IMR-90 (cell line): ENCODE measurements around the gene KRTAP5-5. TPM values are rescaled to one million over a fixed set of nuclear protein-coding genes. Genes with fewer than 3 reads are reported as not detected.

ENCODE experiments used
- ATAC-seq: fragments of 200-7000 bp; cut with Tn5 transposase; 2 replicates; pipeline ENCODE4 v1.9.1; 2020; ENCODE audit warnings: low read depth, mild to moderate bottlenecking, moderate library complexity
- BruUV-seq: library from RNA; stranded (reverse); fragments of 400-500 nt; replicated peaks from 2 replicates; lab custom pipeline; 2021; lab: Mats Ljungman, UMichigan
- CTCF ChIA-PET: fragments of 300-600 bp; formaldehyde crosslinking; extraction: SDS; loops from one replicate; lab custom pipeline; 2021; ENCODE audit warnings: antibody characterized with exemption; lab: Yijun Ruan, JAX
- POLR2A ChIA-PET: fragments of 300-600 bp; sonication (Branson Sonifier 250); formaldehyde crosslinking; loops from one replicate; lab custom pipeline; 2022; ENCODE audit warnings: antibody characterized with exemption; ENCODE audit not compliant: unreplicated experiment; lab: Charles Lee
- DNase-seq: peaks from one replicate; pipeline ENCODE4 v3.0.0; 2013
- H2AFZ ChIP-seq: replicated peaks from 2 replicates; pipeline ENCODE3; 2013; ENCODE audit warnings: low read length, mild to moderate bottlenecking; ENCODE audit not compliant: poor library complexity
- H2AK5ac ChIP-seq: 2 replicates; pipeline ENCODE4 v1.6.1; 2013; ENCODE audit warnings: low read depth, low read length, inconsistent platforms
- H2AK9ac ChIP-seq: replicated peaks from 2 replicates; pipeline ENCODE3; 2013; ENCODE audit warnings: mild to moderate bottlenecking, low read depth, low read length, moderate library complexity; ENCODE audit not compliant: poor library complexity
- H2BK120ac ChIP-seq: 2 replicates; pipeline ENCODE4 v1.6.1; 2013; ENCODE audit warnings: low read depth, low read length, inconsistent platforms
- H2BK15ac ChIP-seq: 3 replicates; pipeline ENCODE4 v1.6.1; 2013; ENCODE audit warnings: low read depth, low read length, inconsistent platforms
- H2BK20ac ChIP-seq: 2 replicates; pipeline ENCODE4 v1.6.1; 2013; ENCODE audit warnings: low read depth, mild to moderate bottlenecking, inconsistent platforms, low read length, moderate library complexity
- H2BK5ac ChIP-seq: 2 replicates; pipeline ENCODE4 v1.6.1; 2013; ENCODE audit warnings: mild to moderate bottlenecking, low read depth, low read length, inconsistent platforms; ENCODE audit not compliant: poor library complexity, severe bottlenecking
- H3K14ac ChIP-seq: replicated peaks from 2 replicates; pipeline ENCODE4 v1.6.1; 2013; ENCODE audit warnings: low read depth, low read length, inconsistent platforms
- H3K18ac ChIP-seq: 2 replicates; pipeline ENCODE4 v1.6.1; 2013; ENCODE audit warnings: low read depth, low read length, control low read depth
- H3K23ac ChIP-seq: 2 replicates; pipeline ENCODE4 v1.6.1; 2013; ENCODE audit warnings: low read depth, low read length, inconsistent platforms
- H3K27ac ChIP-seq: 2 replicates; pipeline ENCODE4 v1.5.1; 2013; ENCODE audit warnings: mild to moderate bottlenecking, control low read depth, low read length; ENCODE audit not compliant: insufficient read depth
- H3K27me3 ChIP-seq: 2 replicates; pipeline ENCODE4 v1.6.1; 2013; ENCODE audit warnings: low read length; ENCODE audit not compliant: control insufficient read depth, insufficient read depth
- H3K36me3 ChIP-seq: 2 replicates; pipeline ENCODE4 v1.6.1; 2013; ENCODE audit warnings: low read length, mixed read lengths; ENCODE audit not compliant: control insufficient read depth, insufficient read depth
- H3K4ac ChIP-seq: 2 replicates; pipeline ENCODE4 v1.6.1; 2013; ENCODE audit warnings: low read depth, low read length, inconsistent platforms
- H3K4me1 ChIP-seq: 2 replicates; pipeline ENCODE4 v1.6.1; 2013; ENCODE audit warnings: low read length, mixed read lengths; ENCODE audit not compliant: control insufficient read depth, insufficient read depth
- H3K4me2 ChIP-seq: 2 replicates; pipeline ENCODE4 v1.6.1; 2013; ENCODE audit warnings: low read depth, mild to moderate bottlenecking, control low read depth, low read length, moderate library complexity
- H3K4me3 ChIP-seq: 2 replicates; pipeline ENCODE4 v1.5.1; 2013; ENCODE audit warnings: low read depth, mild to moderate bottlenecking, control low read depth, low read length, moderate library complexity; ENCODE audit not compliant: insufficient read depth
- H3K56ac ChIP-seq: 2 replicates; pipeline ENCODE4 v1.6.1; 2013; ENCODE audit warnings: low read length, inconsistent platforms; ENCODE audit not compliant: insufficient read depth; ENCODE audit errors: extremely low read depth
- H3K79me1 ChIP-seq, 2 experiments: 2 replicates each; pipeline ENCODE4 v1.6.1; 2013; ENCODE audit warnings: low read length in 2 of 2, inconsistent platforms in 1 of 2, low read depth in 1 of 2
- H3K9ac ChIP-seq: 2 replicates; pipeline ENCODE4 v1.6.1; 2013; ENCODE audit warnings: low read depth, low read length, control low read depth
- H3K9me1 ChIP-seq: 2 replicates; pipeline ENCODE4 v1.6.1; 2013; ENCODE audit warnings: low read length, inconsistent platforms; ENCODE audit not compliant: insufficient read depth
- H3K9me3 ChIP-seq: 2 replicates; pipeline ENCODE4 v1.6.1; 2013; ENCODE audit warnings: low read length; ENCODE audit not compliant: control insufficient read depth, insufficient read depth
- H4K20me1 ChIP-seq: 2 replicates; pipeline ENCODE4 v1.6.1; 2013; ENCODE audit warnings: low read length, inconsistent platforms; ENCODE audit not compliant: insufficient read depth
- H4K5ac ChIP-seq: 2 replicates; pipeline ENCODE4 v1.6.1; 2013; ENCODE audit warnings: mild to moderate bottlenecking, low read depth, low read length, control low read depth
- H4K8ac ChIP-seq, 2 experiments: 2 replicates each; pipeline ENCODE4 v1.6.1; 2013; ENCODE audit warnings: low read depth in 2 of 2, low read length in 2 of 2, control low read depth in 1 of 2, inconsistent platforms in 1 of 2
- H4K91ac ChIP-seq: 2 replicates; pipeline ENCODE4 v1.6.1; 2013; ENCODE audit warnings: low read depth, low read length, inconsistent platforms; ENCODE audit not compliant: insufficient read depth
- BHLHE40 ChIP-seq: fragments of 150-350 bp; IDR thresholded peaks from 2 replicates; pipeline ENCODE4 v1.6.1; 2016; ENCODE audit warnings: mild to moderate bottlenecking, low read depth, low read length
- CEBPB ChIP-seq: IDR thresholded peaks from 2 replicates; pipeline ENCODE4 v1.6.1; 2012; ENCODE audit warnings: low read depth, low read length, improper control_type of control experiment
- CHD1 ChIP-seq: IDR thresholded peaks from 2 replicates; pipeline ENCODE4 v1.6.1; 2012; ENCODE audit warnings: low read depth, low read length, improper control_type of control experiment
- CTCF ChIP-seq: conservative IDR thresholded peaks from 2 replicates; pipeline ENCODE4 v1.5.1; 2012; ENCODE audit warnings: mild to moderate bottlenecking, low read depth, low read length, improper control_type of control experiment
- FOS ChIP-seq: fragments of 150-350 bp; IDR thresholded peaks from 2 replicates; pipeline ENCODE4 v1.6.1; 2016; ENCODE audit warnings: low read depth, low read length
- MAFK ChIP-seq: IDR thresholded peaks from 2 replicates; pipeline ENCODE4 v1.6.1; 2012; ENCODE audit warnings: low read depth, low read length, improper control_type of control experiment
- MAZ ChIP-seq: IDR thresholded peaks from 2 replicates; pipeline ENCODE4 v1.6.1; 2012; ENCODE audit warnings: low read depth, mild to moderate bottlenecking, low read length, improper control_type of control experiment, moderate library complexity, borderline replicate concordance
- MXI1 ChIP-seq: IDR thresholded peaks from 2 replicates; pipeline ENCODE4 v1.6.1; 2012; ENCODE audit warnings: low read depth, mild to moderate bottlenecking, low read length, moderate library complexity, borderline replicate concordance
- NFE2L2 ChIP-seq: fragments of 150-350 bp; IDR thresholded peaks from 2 replicates; pipeline ENCODE4 v1.6.1; 2016; ENCODE audit warnings: low read depth, mild to moderate bottlenecking, low read length
- POLR2A ChIP-seq: IDR thresholded peaks from 2 replicates; pipeline ENCODE4 v1.6.1; 2012; ENCODE audit warnings: mild to moderate bottlenecking, low read depth, low read length
- RAD21 ChIP-seq: IDR thresholded peaks from 2 replicates; pipeline ENCODE4 v1.6.1; 2012; ENCODE audit warnings: low read length, improper control_type of control experiment
- RCOR1 ChIP-seq: IDR thresholded peaks from 2 replicates; pipeline ENCODE4 v1.6.1; 2012; ENCODE audit warnings: mild to moderate bottlenecking, low read length, improper control_type of control experiment; ENCODE audit not compliant: insufficient replicate concordance
- RFX5 ChIP-seq: IDR thresholded peaks from 2 replicates; pipeline ENCODE4 v1.8.0; 2012; ENCODE audit warnings: low read depth, mild to moderate bottlenecking, low read length, moderate library complexity
- SMC3 ChIP-seq: fragments of 150-350 bp; IDR thresholded peaks from 2 replicates; pipeline ENCODE4 v1.6.1; 2016; ENCODE audit warnings: low read depth, mild to moderate bottlenecking, antibody characterized with exemption, low read length, moderate library complexity
- WGBS, 2 experiments: methylation state at CpG; one replicate each; pipeline versions ENCODE4 v1.1.5 to v1.1.7; 2013; ENCODE audit warnings: missing lambda C conversion rate in 2 of 2; ENCODE audit not compliant: insufficient read length in 1 of 2; ENCODE audit errors: extremely low coverage in 2 of 2; 5-methylcytosine and 5-hydroxymethylcytosine counted together
- dilution Hi-C: fragments of 300-500 bp; cut with HindIII; formaldehyde crosslinking; loops from one replicate; pipeline ENCODE4 v1.14.3; 2018; ENCODE audit warnings: low sequenced_read_pairs; ENCODE audit not compliant: unreplicated experiment
- in situ Hi-C: fragments of 300-500 bp; cut with MboI; formaldehyde crosslinking; loops from 3 replicates; pipeline ENCODE4 v1.14.3; 2019; ENCODE audit warnings: low sequenced_read_pairs, inconsistent platforms, mixed read lengths
- intact Hi-C: fragments of 100-400 bp; cut with micrococcal nuclease; formaldehyde crosslinking; loops from 2 replicates; pipeline ENCODE4 v1.10.0; 2022
- polyA plus RNA-seq, 3 experiments: library from polyadenylated mRNA; depleted of rRNA; stranded (reverse); fragments of >200 nt; gene quantifications; 2 replicates each; pipeline ENCODE4 v1.2.3, GENCODE V29; 2012; ENCODE audit warnings: low replicate concordance in 1 of 3
- total RNA-seq: library from RNA; depleted of rRNA; stranded (reverse); fragments of >200 nt; gene quantifications from 2 replicates; pipeline ENCODE4 v1.2.3, GENCODE V29; 2012
- TF ChIP-seq, protein P1 (sequence below): fragments of 150-350 bp; IDR thresholded peaks from 2 replicates; pipeline ENCODE4 v1.6.1; 2017; ENCODE audit warnings: mild to moderate bottlenecking, antibody characterized with exemption, low read length, low read depth
- TF ChIP-seq, protein P2 (sequence below): fragments of 150-350 bp; IDR thresholded peaks from 2 replicates; pipeline ENCODE4 v1.6.1; 2016; ENCODE audit warnings: low read depth, mild to moderate bottlenecking, low read length, moderate library complexity, borderline replicate concordance

Gene KRTAP5-5
- total and polyA plus RNA-seq, 2 of the 4 experiments (the other 2 are of a cell fraction), result not detected

DNA sequence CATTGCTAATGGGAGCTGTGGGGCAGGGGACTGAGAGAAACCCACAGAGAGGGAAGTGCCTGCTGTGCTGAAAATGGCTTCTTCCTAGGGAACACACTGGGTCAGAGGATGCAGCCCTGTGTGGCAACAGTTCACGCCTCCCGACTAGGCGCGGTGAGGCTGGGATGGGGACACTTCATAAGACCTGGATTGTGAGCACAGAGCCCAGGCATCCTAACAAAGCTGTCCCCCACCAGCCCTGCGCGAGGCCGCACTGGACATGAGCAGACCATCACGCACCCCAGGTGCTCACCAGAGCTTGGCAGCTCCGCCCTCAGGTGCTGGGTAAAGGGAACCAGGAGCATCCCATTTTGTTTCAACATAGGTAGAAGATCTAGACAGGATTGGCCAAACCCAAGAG lies 5.9 kb upstream of the KRTAP5-5 start:
- DNase-seq, result no peak
- 58% methylated on average over 6 of the region's 9 CpGs; no CpG with 5 or more reads in 1 of the 2 experiments for WGBS, 2 experiments
- H2BK15ac ChIP-seq, result no peak overlapping the region
- intact Hi-C loops, result no loop called here
- H3K4me3 ChIP-seq, result no peak overlapping the region
- no peak overlapping the region for H3K18ac ChIP-seq
- H2AK5ac ChIP-seq, result no peak overlapping the region
- no peak overlapping the region for H3K4me2 ChIP-seq
- no peak overlapping the region for H2BK5ac ChIP-seq
- H3K4me1 ChIP-seq, result no peaks in the 10 kb centered on the region
- no peak overlapping the region for H3K56ac ChIP-seq
- no peak overlapping the region for H3K4ac ChIP-seq
- no peaks in the 10 kb centered on the region for H3K79me1 ChIP-seq
- no peaks in the 10 kb centered on the region for H3K36me3 ChIP-seq
- no peak overlapping the region for H2AK9ac ChIP-seq
- no peaks in the 10 kb centered on the region for H4K20me1 ChIP-seq
- no peak for ATAC-seq
- no TSS peak for BruUV-seq
- dilution Hi-C loops, result no loop called here
- no peak overlapping the region for H4K91ac ChIP-seq
- ChIA-PET CTCF (no interaction called here), POLR2A (no interaction called here)
- no peak overlapping the region for H2AFZ ChIP-seq
- no peak overlapping the region for H2BK120ac ChIP-seq
- no peak overlapping the region for H4K5ac ChIP-seq
- H3K27ac ChIP-seq, result no peak overlapping the region
- H4K8ac ChIP-seq, result no peak overlapping the region
- no peak overlapping the region for H2BK20ac ChIP-seq
- peaks cover 41% of the 10 kb centered on the region for H3K27me3 ChIP-seq
- in situ Hi-C loops, result no loop called here
- no peaks in the 10 kb centered on the region for H3K9me1 ChIP-seq
- no peak overlapping the region for H3K23ac ChIP-seq
- H3K14ac ChIP-seq, result no peak overlapping the region
- TF ChIP-seq MAFK, result no peak
- no peak for TF ChIP-seq CHD1
- TF ChIP-seq CEBPB, result no peak
- TF ChIP-seq NFE2L2, result no peak
- no peak for TF ChIP-seq MAZ
- no peak for TF ChIP-seq MXI1
- no peak for TF ChIP-seq RAD21
- no peak for TF ChIP-seq CTCF
- TF ChIP-seq BHLHE40, result no peak
- TF ChIP-seq, protein P1, sequence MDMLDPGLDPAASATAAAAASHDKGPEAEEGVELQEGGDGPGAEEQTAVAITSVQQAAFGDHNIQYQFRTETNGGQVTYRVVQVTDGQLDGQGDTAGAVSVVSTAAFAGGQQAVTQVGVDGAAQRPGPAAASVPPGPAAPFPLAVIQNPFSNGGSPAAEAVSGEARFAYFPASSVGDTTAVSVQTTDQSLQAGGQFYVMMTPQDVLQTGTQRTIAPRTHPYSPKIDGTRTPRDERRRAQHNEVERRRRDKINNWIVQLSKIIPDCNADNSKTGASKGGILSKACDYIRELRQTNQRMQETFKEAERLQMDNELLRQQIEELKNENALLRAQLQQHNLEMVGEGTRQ, result no peak
- no peak for TF ChIP-seq RCOR1
- no peak for TF ChIP-seq SMC3
- TF ChIP-seq, protein P2, sequence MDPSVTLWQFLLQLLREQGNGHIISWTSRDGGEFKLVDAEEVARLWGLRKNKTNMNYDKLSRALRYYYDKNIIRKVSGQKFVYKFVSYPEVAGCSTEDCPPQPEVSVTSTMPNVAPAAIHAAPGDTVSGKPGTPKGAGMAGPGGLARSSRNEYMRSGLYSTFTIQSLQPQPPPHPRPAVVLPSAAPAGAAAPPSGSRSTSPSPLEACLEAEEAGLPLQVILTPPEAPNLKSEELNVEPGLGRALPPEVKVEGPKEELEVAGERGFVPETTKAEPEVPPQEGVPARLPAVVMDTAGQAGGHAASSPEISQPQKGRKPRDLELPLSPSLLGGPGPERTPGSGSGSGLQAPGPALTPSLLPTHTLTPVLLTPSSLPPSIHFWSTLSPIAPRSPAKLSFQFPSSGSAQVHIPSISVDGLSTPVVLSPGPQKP, result no peak
- no peak for TF ChIP-seq RFX5
- TF ChIP-seq POLR2A, result no peak
- TF ChIP-seq FOS, result no peak
- no peak overlapping the region for H3K9ac ChIP-seq
- no peaks in the 10 kb centered on the region for H3K9me3 ChIP-seq
